Effector memory CD4-positive, alpha-beta T cell (primary cell): ENCODE measurements around the gene NUP214.

Experiments used
- DNase-seq, 3 donors: peaks; one replicate each; pipeline ENCODE4 v3.0.0-alpha.2; 2020
- H3K27ac ChIP-seq: 2 replicates; pipeline ENCODE4 v1.7.0; 2013; ENCODE audit warnings: mild to moderate bottlenecking, low read length, moderate library complexity; ENCODE audit not compliant: insufficient read depth, poor library complexity, severe bottlenecking
- H3K27me3 ChIP-seq: replicated peaks from 2 replicates; pipeline ENCODE4 v1.7.0; 2013; ENCODE audit warnings: mild to moderate bottlenecking, low read length; ENCODE audit not compliant: insufficient read depth, control insufficient read depth, poor library complexity, severe bottlenecking
- H3K36me3 ChIP-seq: 2 replicates; pipeline ENCODE4 v1.7.0; 2013; ENCODE audit warnings: mild to moderate bottlenecking, low read length, moderate library complexity; ENCODE audit not compliant: control insufficient read depth, insufficient read depth
- H3K4me1 ChIP-seq: 2 replicates; pipeline ENCODE4 v1.7.0; 2013; ENCODE audit warnings: low read length, mild to moderate bottlenecking; ENCODE audit not compliant: control insufficient read depth, insufficient read depth, poor library complexity, severe bottlenecking
- H3K4me3 ChIP-seq: 2 replicates; pipeline ENCODE4 v1.7.0; 2013; ENCODE audit warnings: low read length, low read depth, mild to moderate bottlenecking; ENCODE audit not compliant: insufficient read depth, poor library complexity, severe bottlenecking
- H3K9me3 ChIP-seq: 2 replicates; pipeline ENCODE4 v1.7.0; 2013; ENCODE audit warnings: mild to moderate bottlenecking, low read length, moderate library complexity; ENCODE audit not compliant: control insufficient read depth

Gene NUP214

DNA sequence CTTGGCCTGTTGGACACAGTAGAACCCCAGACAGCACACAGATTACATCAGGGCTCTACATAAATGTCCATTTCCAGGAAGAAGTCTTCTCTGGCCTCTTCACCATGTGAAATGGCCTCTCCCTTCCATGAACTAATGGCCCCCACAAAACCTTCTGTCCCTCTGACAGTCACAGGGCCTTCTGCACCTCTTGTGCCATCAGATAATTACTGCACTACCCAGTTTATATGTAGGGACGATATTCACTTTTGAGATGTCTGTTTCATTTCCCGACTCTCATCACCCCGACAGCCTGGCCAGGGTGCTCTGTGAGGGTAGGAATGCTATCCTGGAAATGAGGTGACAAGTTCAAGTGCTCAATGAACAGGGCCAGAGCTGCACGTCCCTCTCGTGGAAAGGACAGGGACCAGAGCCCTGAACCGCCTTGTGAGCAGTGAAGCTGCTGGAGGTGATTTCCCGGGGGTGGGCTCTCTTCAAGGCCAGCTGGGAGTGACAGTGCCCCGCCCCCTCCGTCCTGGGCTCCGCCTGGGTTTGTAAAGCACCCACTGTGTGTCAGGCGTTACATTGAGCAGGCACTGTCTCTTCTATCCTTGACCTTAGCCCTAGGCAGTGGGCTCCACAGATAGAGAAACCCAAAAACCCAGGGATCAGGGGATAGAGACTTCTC is 153.9 kb downstream of the NUP214 start:
- Histone ChIP-seq H3K9me3 (no peaks in the 10 kb centered on the region), H3K4me1 (peaks cover 25% of the 10 kb centered on the region), H3K36me3 (no peaks in the 10 kb centered on the region), H3K27ac (peak overlapping the region; percentile 78), H3K4me3 (peak overlapping the region; percentile 37), H3K27me3 (no peaks in the 10 kb centered on the region)
- no peak for DNase-seq

- H3K27ac ChIP-seq, result no peak overlapping the region
- H3K36me3 ChIP-seq, result no peaks in the 10 kb centered on the region
- H3K27me3 ChIP-seq, result no peaks in the 10 kb centered on the region
- no peak overlapping the region for H3K4me3 ChIP-seq
- H3K9me3 ChIP-seq, result no peaks in the 10 kb centered on the region
- DNase-seq, result no peak
- peaks cover 25% of the 10 kb centered on the region for H3K4me1 ChIP-seq
Measured at GRCh38 chr9:131279863-131280570, 154.6 kb downstream of the NUP214 start.

GRCh38 chr9:131280660-131281059 is 155.3 kb downstream of the NUP214 start:
- H3K36me3 ChIP-seq, result no peaks in the 10 kb centered on the region
- peaks cover 25% of the 10 kb centered on the region for H3K4me1 ChIP-seq
- H3K27me3 ChIP-seq, result no peaks in the 10 kb centered on the region
- DNase-seq, result no peak
- no peak overlapping the region for H3K4me3 ChIP-seq
- H3K9me3 ChIP-seq, result no peaks in the 10 kb centered on the region
- H3K27ac ChIP-seq, result no peak overlapping the region

DNA sequence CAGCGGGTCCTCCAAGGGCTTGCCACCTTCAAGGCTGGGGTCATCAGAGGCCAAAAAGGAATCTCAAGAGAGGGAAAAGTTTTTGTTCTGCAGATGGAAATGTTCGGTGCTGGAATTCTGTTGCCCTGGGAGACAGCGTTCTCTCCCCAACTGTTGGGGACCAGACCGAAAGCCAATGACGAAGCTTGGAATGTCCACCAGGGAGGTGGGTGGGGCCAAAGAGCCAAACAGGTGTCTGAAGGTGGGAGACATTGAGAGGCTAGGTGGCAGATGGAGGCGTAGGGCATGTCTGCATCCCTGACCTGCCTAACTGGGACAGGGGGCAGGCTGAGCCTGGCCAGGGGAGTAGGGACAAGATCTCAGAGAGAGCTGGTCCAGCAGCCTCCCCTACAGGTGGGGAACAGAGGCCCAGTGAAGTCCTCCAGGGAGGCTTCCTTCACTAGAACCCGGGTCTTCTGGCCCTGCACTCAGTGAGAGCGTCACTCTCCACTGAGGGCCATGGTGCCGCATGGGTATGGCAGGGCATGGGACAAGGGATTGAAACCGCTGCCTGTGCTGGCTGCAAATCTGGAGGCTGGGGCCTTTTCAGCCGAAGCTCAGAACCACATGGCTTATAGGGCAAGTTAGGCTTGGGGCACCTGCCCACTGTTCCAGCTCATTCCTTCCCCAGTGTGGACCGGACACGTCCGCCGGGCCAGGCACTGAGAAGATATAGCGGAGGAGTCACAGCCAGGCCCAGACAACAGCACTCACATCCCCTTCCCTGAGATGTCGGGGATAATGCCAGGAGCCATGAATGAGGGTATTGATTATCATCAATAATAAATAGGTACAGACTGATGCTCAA is 156.0 kb downstream of the NUP214 start:
- H3K27me3 ChIP-seq, result no peaks in the 10 kb centered on the region
- H3K36me3 ChIP-seq, result no peaks in the 10 kb centered on the region
- H3K9me3 ChIP-seq, result no peaks in the 10 kb centered on the region
- DNase-seq, result no peak
- H3K27ac ChIP-seq, result no peak overlapping the region
- peaks cover 25% of the 10 kb centered on the region for H3K4me1 ChIP-seq
- H3K4me3 ChIP-seq, result no peak overlapping the region

DNA sequence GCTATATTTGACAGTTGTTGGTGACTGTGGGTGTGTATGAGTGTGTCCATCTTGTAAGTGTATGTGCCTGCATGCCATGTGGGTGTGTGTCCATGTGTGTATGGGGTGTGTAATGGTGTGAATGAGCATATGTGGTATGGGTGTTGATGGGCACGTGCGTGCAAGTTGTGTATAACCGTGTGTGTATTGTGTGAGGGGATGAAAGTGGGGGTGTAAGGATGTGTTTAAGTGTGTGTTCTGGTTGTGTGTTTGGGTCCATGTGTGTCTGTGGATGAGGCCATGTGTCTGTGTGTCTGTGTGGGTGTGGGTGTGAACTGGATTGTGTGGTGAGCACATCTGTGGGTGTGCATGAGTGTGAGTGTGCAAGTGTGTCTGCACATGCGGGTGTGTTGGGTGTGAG is 156.8 kb downstream of the NUP214 start:
- Histone ChIP-seq H3K4me1 (peaks cover 25% of the 10 kb centered on the region), H3K27me3 (no peaks in the 10 kb centered on the region), H3K9me3 (no peaks in the 10 kb centered on the region), H3K4me3 (no peak overlapping the region), H3K27ac (no peak overlapping the region), H3K36me3 (no peaks in the 10 kb centered on the region)
- DNase-seq, result no peak

GRCh38 chr9:131282688-131283422 is 157.5 kb downstream of the NUP214 start:
- Histone ChIP-seq H3K27me3 (no peaks in the 10 kb centered on the region), H3K4me1 (peaks cover 25% of the 10 kb centered on the region), H3K27ac (no peak overlapping the region), H3K36me3 (no peaks in the 10 kb centered on the region), H3K4me3 (peak overlapping the region; percentile 29), H3K9me3 (no peaks in the 10 kb centered on the region)
- no peak for DNase-seq
